ENCODE results near the gene SLC26A11. TPM values are rescaled to one million over a fixed set of nuclear protein-coding genes. Genes with fewer than 3 reads are reported as not detected.

The SLC26A11 gene
- total RNA-seq, 1 experiment from 2014 or later = 26.5 TPM

GRCh38 chr17:80237386-80237785 lies 17.2 kb downstream of the SLC26A11 start:
- no peak overlapping the region for H4K91ac ChIP-seq (ENCODE audit: insufficient read length, low read depth, low read length)
- no peak overlapping the region for H3K27ac Mint-ChIP-seq
- peaks cover 17 to 52% (median 45%) of the 10 kb centered on the region in 3 experiments for H3K36me3 Mint-ChIP-seq (ENCODE audit: insufficient read depth in 1 of 3, low read depth in 3 of 3)
- H2BK15ac ChIP-seq (ENCODE audit: low read depth, low read length) = no peak overlapping the region
- H3K4ac ChIP-seq (ENCODE audit: low read depth, low read length) = no peak overlapping the region
- no peak overlapping the region for H3K23ac ChIP-seq (ENCODE audit: insufficient read length, low read depth, low read length)
- H2BK12ac ChIP-seq (ENCODE audit: insufficient read length, low read depth, low read length) = no peak overlapping the region
- no peak overlapping the region for H3K27ac ChIP-seq (ENCODE audit: insufficient read length, low read depth, low read length)
- no peak for TF ChIP-seq CTCF (conservative IDR thresholded peaks at IDR 0.05)
- H3K4me1 ChIP-seq (ENCODE audit: insufficient read depth, low read length) = no peaks in the 10 kb centered on the region
- peaks cover 4 to 8% of the 10 kb centered on the region in 2 experiments for H3K9me3 Mint-ChIP-seq
- H3K18ac ChIP-seq (ENCODE audit: insufficient read length, low read depth, low read length) = no peak overlapping the region
- H3K4me3 Mint-ChIP-seq = no peak overlapping the region
- H3K79me2 ChIP-seq (ENCODE audit: insufficient read depth, low read length) = no peaks in the 10 kb centered on the region
- H2BK20ac ChIP-seq (ENCODE audit: low read depth, low read length, poor library complexity, severe bottlenecking) = no peak overlapping the region
- DNase-seq = no peak
- no peak overlapping the region for H3K56ac ChIP-seq (ENCODE audit: insufficient read length, low read depth, low read length)
- no peaks in the 10 kb centered on the region for H4K20me1 ChIP-seq (ENCODE audit: control insufficient read depth, insufficient read depth, insufficient read length)
- no CpG with 5 or more reads among the region's 10 CpGs for WGBS (ENCODE audit: extremely low coverage, insufficient read length, low lambda C conversion rate)
- no peaks in the 10 kb centered on the region for H3K27me3 ChIP-seq (ENCODE audit: insufficient read depth, low read length)
- H3K4me1 Mint-ChIP-seq = no peaks in the 10 kb centered on the region
- no peak overlapping the region for H2BK120ac ChIP-seq (ENCODE audit: low read depth, low read length, poor library complexity, severe bottlenecking)
- no peak overlapping the region for H2AFZ ChIP-seq (ENCODE audit: low read length)
- no peak overlapping the region for H2AK5ac ChIP-seq (ENCODE audit: insufficient read length, low read length)
- H3K79me1 ChIP-seq (ENCODE audit: insufficient read depth, low read depth, low read length, poor library complexity, severe bottlenecking) = no peaks in the 10 kb centered on the region
- no peak overlapping the region for H2BK5ac ChIP-seq (ENCODE audit: insufficient read length, low read length)
- H3T11ph ChIP-seq (ENCODE audit: low read length) = no peak overlapping the region
- H4K8ac ChIP-seq (replicated peaks; ENCODE audit: insufficient read length, low read depth, low read length) = no peak overlapping the region
- H3K23me2 ChIP-seq (ENCODE audit: insufficient read length, low read depth, low read length, poor library complexity, severe bottlenecking) = no peaks in the 10 kb centered on the region
- no peak overlapping the region for H3K4me2 ChIP-seq (ENCODE audit: insufficient read depth, insufficient read length, low read length)
- peaks cover 4% of the 10 kb centered on the region for H3K9me3 ChIP-seq (ENCODE audit: control insufficient read depth, low read depth, low read length)
- H3K9ac ChIP-seq (ENCODE audit: extremely low read depth, insufficient read length, low read length) = no peak overlapping the region
- no peaks in the 10 kb centered on the region for H3K27me3 Mint-ChIP-seq (ENCODE audit: low read depth)
- no peak overlapping the region for H4K5ac ChIP-seq (ENCODE audit: insufficient read length, low read depth, low read length)
- no peak overlapping the region for H3K14ac ChIP-seq (ENCODE audit: insufficient read depth, low read length)
